SK-N-SH (cell line): ENCODE data around the gene MMP23B. TPM values are rescaled to one million over a fixed set of nuclear protein-coding genes. Genes with fewer than 3 reads are reported as not detected.

ENCODE experiments used
- CTCF ChIA-PET: fragments of 300-600, 350-600 bp; formaldehyde crosslinking; extraction: SDS; loops from one replicate; lab custom pipeline; 2021; lab: Yijun Ruan, JAX
- POLR2A ChIA-PET: fragments of 350-600 bp; sonication (Branson Sonifier 250); formaldehyde crosslinking; extraction: SDS; loops from one replicate; lab custom pipeline; 2020; ENCODE audit warnings: antibody characterized with exemption, inconsistent platforms; lab: Yijun Ruan, JAX
- DNase-seq: peaks from one replicate; pipeline ENCODE4 v3.0.0; 2012
- H2AFZ ChIP-seq: fragments of 200-600 bp; sonication (generic); 2 replicates; pipeline ENCODE4 v1.8.1; 2016; ENCODE audit warnings: antibody characterized with exemption, mild to moderate bottlenecking, low read depth
- H3F3A ChIP-seq: fragments of 200-600 bp; sonication (generic); replicated peaks from 2 replicates; pipeline ENCODE3; 2016; ENCODE audit warnings: antibody characterized with exemption, mild to moderate bottlenecking; ENCODE audit not compliant: insufficient read depth
- H3K27ac ChIP-seq, 2 experiments: fragments of 200-500 bp in 1 of 2; fragments of 200-600 bp in 1 of 2; sonication (Bioruptor generic) in 1 of 2; sonication (generic), shearing (Covaris generic) in 1 of 2; 2 replicates each; pipeline versions ENCODE4 v1.5.1 to v1.6.1; 2014 to 2016; ENCODE audit warnings: low read depth in 2 of 2, inconsistent platforms in 1 of 2, low read length in 1 of 2, mild to moderate bottlenecking in 1 of 2, mixed read lengths in 1 of 2
- H3K27me3 ChIP-seq: fragments of 200-600 bp; sonication (generic), shearing (Covaris generic); 2 replicates; pipeline ENCODE4 v1.6.1; 2016; ENCODE audit warnings: mixed run types; ENCODE audit not compliant: insufficient read depth
- H3K36me3 ChIP-seq, 2 experiments: fragments of 200-500 bp in 1 of 2; fragments of 200-600 bp in 1 of 2; sonication (Bioruptor generic) in 1 of 2; sonication (generic) in 1 of 2; replicated peaks in 1 of 2; 2 replicates each; pipeline versions ENCODE3 to v1.5.1; 2014 to 2016; ENCODE audit warnings: low read length in 1 of 2, mild to moderate bottlenecking in 1 of 2; ENCODE audit not compliant: insufficient read depth in 2 of 2, control insufficient read depth in 1 of 2
- H3K4me1 ChIP-seq, 2 experiments: fragments of 200-500 bp in 1 of 2; fragments of 200-600 bp in 1 of 2; sonication (Bioruptor generic) in 1 of 2; sonication (generic), shearing (Covaris generic) in 1 of 2; 2 replicates each; pipeline versions ENCODE4 v1.5.1 to v1.6.1; 2014 to 2016; ENCODE audit warnings: low read depth in 1 of 2, low read length in 1 of 2, mixed run types in 1 of 2; ENCODE audit not compliant: insufficient read depth in 2 of 2, control insufficient read depth in 1 of 2
- H3K4me2 ChIP-seq: fragments of 200-600 bp; sonication (generic), shearing (Covaris generic); 2 replicates; pipeline ENCODE4 v1.6.1; 2017; ENCODE audit warnings: mixed run types
- H3K4me3 ChIP-seq, 2 experiments: fragments of 200-500 bp in 1 of 2; fragments of 200-600 bp in 1 of 2; sonication (Bioruptor generic) in 1 of 2; sonication (generic), shearing (Covaris generic) in 1 of 2; 2 replicates each; pipeline versions ENCODE4 v1.5.1 to v1.8.1; 2014 to 2016; ENCODE audit warnings: low read depth in 2 of 2, inconsistent platforms in 1 of 2, low read length in 1 of 2, mild to moderate bottlenecking in 1 of 2, mixed read lengths in 1 of 2, moderate library complexity in 1 of 2
- H3K79me2 ChIP-seq: fragments of 200-600 bp; sonication (generic); 2 replicates; pipeline ENCODE4 v1.8.1; 2017; ENCODE audit warnings: mild to moderate bottlenecking; ENCODE audit not compliant: insufficient read depth
- H3K9ac ChIP-seq: fragments of 200-600 bp; sonication (generic); 2 replicates; pipeline ENCODE4 v1.6.1; 2017; ENCODE audit warnings: mixed run types
- H3K9me2 ChIP-seq: fragments of 200-600 bp; sonication (generic); 2 replicates; pipeline ENCODE4 v1.6.1; 2017; ENCODE audit warnings: mixed run types
- H3K9me3 ChIP-seq: fragments of 200-600 bp; sonication (generic); 2 replicates; pipeline ENCODE4 v1.6.1; 2017; ENCODE audit warnings: mixed run types, mild to moderate bottlenecking, moderate library complexity
- H4K20me1 ChIP-seq: fragments of 200-600 bp; sonication (generic); 2 replicates; pipeline ENCODE4 v1.6.1; 2017; ENCODE audit warnings: mild to moderate bottlenecking, mixed run types; ENCODE audit not compliant: insufficient read depth
- ELF1 ChIP-seq: IDR thresholded peaks from 2 replicates; pipeline ENCODE4 v1.4.0; 2012
- EP300 ChIP-seq, 2 experiments: IDR thresholded peaks; 2 replicates each; pipeline versions ENCODE4 v1.4.0 to v1.6.1; 2012; ENCODE audit warnings: borderline replicate concordance in 1 of 2, low read depth in 1 of 2, low read length in 1 of 2
- FOXM1 ChIP-seq: IDR thresholded peaks from 2 replicates; pipeline ENCODE4 v1.4.0; 2012; ENCODE audit warnings: low read depth, mild to moderate bottlenecking
- GABPA ChIP-seq: IDR thresholded peaks from 2 replicates; pipeline ENCODE4 v1.4.0; 2012; ENCODE audit warnings: low read depth, mild to moderate bottlenecking
- POLR2AphosphoS5 ChIP-seq: IDR thresholded peaks from 2 replicates; pipeline ENCODE4 v1.6.1; 2012; ENCODE audit warnings: low read depth, low read length
- RAD21 ChIP-seq: IDR thresholded peaks from 2 replicates; pipeline ENCODE4 v1.6.1; 2012; ENCODE audit warnings: mild to moderate bottlenecking, low read length
- SIN3A ChIP-seq: IDR thresholded peaks from 2 replicates; pipeline ENCODE4 v1.6.1; 2012; ENCODE audit warnings: low read depth, mild to moderate bottlenecking, low read length, moderate library complexity, borderline replicate concordance
- SMC3 ChIP-seq: IDR thresholded peaks from 2 replicates; pipeline ENCODE4 v1.6.1; 2012; ENCODE audit warnings: low read depth, low read length, improper control_type of control experiment
- TAF1 ChIP-seq: IDR thresholded peaks from 2 replicates; pipeline ENCODE4 v1.6.1; 2012; ENCODE audit warnings: low read depth, mild to moderate bottlenecking, low read length, moderate library complexity, borderline replicate concordance
- YY1 ChIP-seq: IDR thresholded peaks from 2 replicates; pipeline ENCODE4 v1.4.0; 2012; ENCODE audit warnings: low read depth, mild to moderate bottlenecking
- WGBS: methylation state at CpG from one replicate; pipeline ENCODE4 v1.1.6; 2017; ENCODE audit warnings: low lambda C conversion rate; 5-methylcytosine and 5-hydroxymethylcytosine counted together
- polyA plus RNA-seq, 3 experiments: library from polyadenylated mRNA; depleted of rRNA; stranded (reverse); fragments of >200 nt; gene quantifications; 2 replicates each; pipeline ENCODE4 v1.2.3, GENCODE V29; 2012
- TF ChIP-seq, protein P1 (sequence below): IDR thresholded peaks from 2 replicates; pipeline ENCODE4 v1.4.0; 2012; ENCODE audit warnings: low read depth, borderline replicate concordance
- TF ChIP-seq, protein P2 (sequence below): fragments of 150-350 bp; IDR thresholded peaks from 2 replicates; pipeline ENCODE4 v1.6.1; 2016; ENCODE audit warnings: mild to moderate bottlenecking, low read depth, low read length
- TF ChIP-seq, protein P3 (sequence below): fragments of 200-600 bp; sonication (generic); IDR thresholded peaks from 2 replicates; pipeline ENCODE4 v1.6.1; 2017; ENCODE audit warnings: antibody characterized with exemption, mild to moderate bottlenecking, moderate library complexity
- TF ChIP-seq, protein P4 (sequence below): IDR thresholded peaks from 2 replicates; pipeline ENCODE4 v1.4.0; 2012; ENCODE audit warnings: low read depth, borderline replicate concordance
- TF ChIP-seq, protein P5 (sequence below): IDR thresholded peaks from 2 replicates; pipeline ENCODE4 v1.6.1; 2012; ENCODE audit warnings: mild to moderate bottlenecking, low read depth, low read length, moderate library complexity

The MMP23B gene
- polyA plus RNA-seq, 1 of the 3 experiments (the other 2 are of a cell fraction): 1.2 TPM

DNA sequence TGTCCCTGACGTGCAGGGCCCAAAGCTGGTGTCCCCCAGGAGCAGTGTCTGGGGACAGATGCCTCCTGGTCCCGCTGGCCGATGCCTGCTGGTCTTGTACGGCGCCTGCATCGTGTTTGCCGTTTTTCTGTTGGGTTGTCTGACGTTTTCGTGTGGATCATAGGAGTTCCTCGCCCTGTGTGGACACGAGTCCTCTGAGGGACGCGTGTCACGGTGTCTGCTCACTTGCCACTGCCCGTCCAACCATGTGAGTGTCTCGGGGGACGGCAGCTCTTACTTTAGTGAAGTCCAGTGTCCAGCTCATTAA lies 9.2 kb upstream of the MMP23B start:
- TF ChIP-seq, protein P1, sequence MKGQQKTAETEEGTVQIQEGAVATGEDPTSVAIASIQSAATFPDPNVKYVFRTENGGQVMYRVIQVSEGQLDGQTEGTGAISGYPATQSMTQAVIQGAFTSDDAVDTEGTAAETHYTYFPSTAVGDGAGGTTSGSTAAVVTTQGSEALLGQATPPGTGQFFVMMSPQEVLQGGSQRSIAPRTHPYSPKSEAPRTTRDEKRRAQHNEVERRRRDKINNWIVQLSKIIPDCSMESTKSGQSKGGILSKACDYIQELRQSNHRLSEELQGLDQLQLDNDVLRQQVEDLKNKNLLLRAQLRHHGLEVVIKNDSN: no peak
- TF ChIP-seq EP300 (IDR thresholded peaks at IDR 0.05; ENCODE audit: borderline replicate concordance in 1 of 2, low read depth in 1 of 2, low read length in 1 of 2) (no peak), TAF1 (no peak), RAD21 (no peak), SIN3A (no peak), SMC3 (no peak)
- TF ChIP-seq, protein P2, sequence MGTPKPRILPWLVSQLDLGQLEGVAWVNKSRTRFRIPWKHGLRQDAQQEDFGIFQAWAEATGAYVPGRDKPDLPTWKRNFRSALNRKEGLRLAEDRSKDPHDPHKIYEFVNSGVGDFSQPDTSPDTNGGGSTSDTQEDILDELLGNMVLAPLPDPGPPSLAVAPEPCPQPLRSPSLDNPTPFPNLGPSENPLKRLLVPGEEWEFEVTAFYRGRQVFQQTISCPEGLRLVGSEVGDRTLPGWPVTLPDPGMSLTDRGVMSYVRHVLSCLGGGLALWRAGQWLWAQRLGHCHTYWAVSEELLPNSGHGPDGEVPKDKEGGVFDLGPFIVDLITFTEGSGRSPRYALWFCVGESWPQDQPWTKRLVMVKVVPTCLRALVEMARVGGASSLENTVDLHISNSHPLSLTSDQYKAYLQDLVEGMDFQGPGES: no peak
- Histone ChIP-seq H3K4me3 (no peak overlapping the region), H3F3A (no peaks in the 10 kb centered on the region), H3K27ac (no peak overlapping the region), H4K20me1 (no peaks in the 10 kb centered on the region), H3K79me2 (peaks cover 15% of the 10 kb centered on the region; the same call in 1 of the 2 replicates), H3K4me1 (no peaks in the 10 kb centered on the region; a peak in 1 of 4 replicates), H2AFZ (no peak overlapping the region), H3K27me3 (no peaks in the 10 kb centered on the region), H3K9ac (no peak overlapping the region), H3K9me3 (no peaks in the 10 kb centered on the region), H3K4me2 (no peak overlapping the region), H3K36me3 (peaks cover 2 to 5% of the 10 kb centered on the region in 2 experiments), H3K9me2 (no peaks in the 10 kb centered on the region)
- POLR2A ChIA-PET: no interaction called here
- CTCF ChIA-PET: no interaction called here
- 97% methylated on average over 3 of the region's 17 CpGs for WGBS
- DNase-seq: no peak

DNA sequence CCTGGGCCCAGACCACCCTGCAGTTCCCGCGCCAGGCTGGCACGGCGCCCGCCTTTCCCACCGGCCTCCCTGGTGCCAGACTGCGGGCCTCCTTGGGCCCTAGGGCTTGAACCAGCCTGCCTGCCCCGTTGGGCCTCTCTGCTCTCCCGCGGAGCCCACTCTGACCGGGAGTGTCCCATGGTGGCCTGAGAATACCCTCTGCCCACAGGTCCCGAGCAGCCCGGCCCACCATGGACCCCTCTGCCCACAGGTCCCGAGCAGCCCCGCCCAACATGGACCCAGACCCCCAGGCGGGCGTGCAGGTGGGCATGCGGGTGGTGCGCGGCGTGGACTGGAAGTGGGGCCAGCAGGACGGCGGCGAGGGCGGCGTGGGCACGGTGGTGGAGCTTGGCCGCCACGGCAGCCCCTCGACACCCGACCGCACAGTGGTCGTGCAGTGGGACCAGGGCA lies 8.8 kb upstream of the MMP23B start:
- Histone ChIP-seq H3K4me3 (no peak overlapping the region), H3F3A (no peaks in the 10 kb centered on the region), H3K9me2 (no peaks in the 10 kb centered on the region), H3K36me3 (peaks cover 0 to 5% of the 10 kb centered on the region in 2 experiments), H3K27me3 (no peaks in the 10 kb centered on the region), H3K9ac (no peak overlapping the region), H3K27ac (no peak overlapping the region; a peak in 1 of 4 replicates), H3K9me3 (no peaks in the 10 kb centered on the region), H3K4me2 (no peak overlapping the region), H4K20me1 (no peaks in the 10 kb centered on the region), H3K4me1 (no peaks in the 10 kb centered on the region; a peak in 1 of 4 replicates), H2AFZ (no peak overlapping the region), H3K79me2 (peaks cover 10% of the 10 kb centered on the region; the same call in 1 of the 2 replicates)
- DNase-seq: no peak
- 80% methylated on average over 1 of the region's 33 CpGs for WGBS
- ChIA-PET CTCF (no interaction called here), POLR2A (no interaction called here)
- TF ChIP-seq, protein P3, sequence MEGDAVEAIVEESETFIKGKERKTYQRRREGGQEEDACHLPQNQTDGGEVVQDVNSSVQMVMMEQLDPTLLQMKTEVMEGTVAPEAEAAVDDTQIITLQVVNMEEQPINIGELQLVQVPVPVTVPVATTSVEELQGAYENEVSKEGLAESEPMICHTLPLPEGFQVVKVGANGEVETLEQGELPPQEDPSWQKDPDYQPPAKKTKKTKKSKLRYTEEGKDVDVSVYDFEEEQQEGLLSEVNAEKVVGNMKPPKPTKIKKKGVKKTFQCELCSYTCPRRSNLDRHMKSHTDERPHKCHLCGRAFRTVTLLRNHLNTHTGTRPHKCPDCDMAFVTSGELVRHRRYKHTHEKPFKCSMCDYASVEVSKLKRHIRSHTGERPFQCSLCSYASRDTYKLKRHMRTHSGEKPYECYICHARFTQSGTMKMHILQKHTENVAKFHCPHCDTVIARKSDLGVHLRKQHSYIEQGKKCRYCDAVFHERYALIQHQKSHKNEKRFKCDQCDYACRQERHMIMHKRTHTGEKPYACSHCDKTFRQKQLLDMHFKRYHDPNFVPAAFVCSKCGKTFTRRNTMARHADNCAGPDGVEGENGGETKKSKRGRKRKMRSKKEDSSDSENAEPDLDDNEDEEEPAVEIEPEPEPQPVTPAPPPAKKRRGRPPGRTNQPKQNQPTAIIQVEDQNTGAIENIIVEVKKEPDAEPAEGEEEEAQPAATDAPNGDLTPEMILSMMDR: no peak
- TF ChIP-seq YY1 (no peak), ELF1 (no peak), POLR2AphosphoS5 (no peak), GABPA (no peak), FOXM1 (no peak)
- TF ChIP-seq, protein P2: no peak
- TF ChIP-seq, protein P4, sequence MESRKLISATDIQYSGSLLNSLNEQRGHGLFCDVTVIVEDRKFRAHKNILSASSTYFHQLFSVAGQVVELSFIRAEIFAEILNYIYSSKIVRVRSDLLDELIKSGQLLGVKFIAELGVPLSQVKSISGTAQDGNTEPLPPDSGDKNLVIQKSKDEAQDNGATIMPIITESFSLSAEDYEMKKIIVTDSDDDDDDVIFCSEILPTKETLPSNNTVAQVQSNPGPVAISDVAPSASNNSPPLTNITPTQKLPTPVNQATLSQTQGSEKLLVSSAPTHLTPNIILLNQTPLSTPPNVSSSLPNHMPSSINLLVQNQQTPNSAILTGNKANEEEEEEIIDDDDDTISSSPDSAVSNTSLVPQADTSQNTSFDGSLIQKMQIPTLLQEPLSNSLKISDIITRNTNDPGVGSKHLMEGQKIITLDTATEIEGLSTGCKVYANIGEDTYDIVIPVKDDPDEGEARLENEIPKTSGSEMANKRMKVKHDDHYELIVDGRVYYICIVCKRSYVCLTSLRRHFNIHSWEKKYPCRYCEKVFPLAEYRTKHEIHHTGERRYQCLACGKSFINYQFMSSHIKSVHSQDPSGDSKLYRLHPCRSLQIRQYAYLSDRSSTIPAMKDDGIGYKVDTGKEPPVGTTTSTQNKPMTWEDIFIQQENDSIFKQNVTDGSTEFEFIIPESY: no peak
- TF ChIP-seq, protein P5, sequence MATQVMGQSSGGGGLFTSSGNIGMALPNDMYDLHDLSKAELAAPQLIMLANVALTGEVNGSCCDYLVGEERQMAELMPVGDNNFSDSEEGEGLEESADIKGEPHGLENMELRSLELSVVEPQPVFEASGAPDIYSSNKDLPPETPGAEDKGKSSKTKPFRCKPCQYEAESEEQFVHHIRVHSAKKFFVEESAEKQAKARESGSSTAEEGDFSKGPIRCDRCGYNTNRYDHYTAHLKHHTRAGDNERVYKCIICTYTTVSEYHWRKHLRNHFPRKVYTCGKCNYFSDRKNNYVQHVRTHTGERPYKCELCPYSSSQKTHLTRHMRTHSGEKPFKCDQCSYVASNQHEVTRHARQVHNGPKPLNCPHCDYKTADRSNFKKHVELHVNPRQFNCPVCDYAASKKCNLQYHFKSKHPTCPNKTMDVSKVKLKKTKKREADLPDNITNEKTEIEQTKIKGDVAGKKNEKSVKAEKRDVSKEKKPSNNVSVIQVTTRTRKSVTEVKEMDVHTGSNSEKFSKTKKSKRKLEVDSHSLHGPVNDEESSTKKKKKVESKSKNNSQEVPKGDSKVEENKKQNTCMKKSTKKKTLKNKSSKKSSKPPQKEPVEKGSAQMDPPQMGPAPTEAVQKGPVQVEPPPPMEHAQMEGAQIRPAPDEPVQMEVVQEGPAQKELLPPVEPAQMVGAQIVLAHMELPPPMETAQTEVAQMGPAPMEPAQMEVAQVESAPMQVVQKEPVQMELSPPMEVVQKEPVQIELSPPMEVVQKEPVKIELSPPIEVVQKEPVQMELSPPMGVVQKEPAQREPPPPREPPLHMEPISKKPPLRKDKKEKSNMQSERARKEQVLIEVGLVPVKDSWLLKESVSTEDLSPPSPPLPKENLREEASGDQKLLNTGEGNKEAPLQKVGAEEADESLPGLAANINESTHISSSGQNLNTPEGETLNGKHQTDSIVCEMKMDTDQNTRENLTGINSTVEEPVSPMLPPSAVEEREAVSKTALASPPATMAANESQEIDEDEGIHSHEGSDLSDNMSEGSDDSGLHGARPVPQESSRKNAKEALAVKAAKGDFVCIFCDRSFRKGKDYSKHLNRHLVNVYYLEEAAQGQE: no peak
- TF ChIP-seq, protein P1: no peak
